ENCODE data around the gene NINJ1. TPM values are rescaled to one million over a fixed set of nuclear protein-coding genes. Genes with fewer than 3 reads are reported as not detected.

Gene NINJ1
- total RNA-seq, 4 donors from 2014 or later = 58.8 to 81.6 (median 75.2) TPM

DNA sequence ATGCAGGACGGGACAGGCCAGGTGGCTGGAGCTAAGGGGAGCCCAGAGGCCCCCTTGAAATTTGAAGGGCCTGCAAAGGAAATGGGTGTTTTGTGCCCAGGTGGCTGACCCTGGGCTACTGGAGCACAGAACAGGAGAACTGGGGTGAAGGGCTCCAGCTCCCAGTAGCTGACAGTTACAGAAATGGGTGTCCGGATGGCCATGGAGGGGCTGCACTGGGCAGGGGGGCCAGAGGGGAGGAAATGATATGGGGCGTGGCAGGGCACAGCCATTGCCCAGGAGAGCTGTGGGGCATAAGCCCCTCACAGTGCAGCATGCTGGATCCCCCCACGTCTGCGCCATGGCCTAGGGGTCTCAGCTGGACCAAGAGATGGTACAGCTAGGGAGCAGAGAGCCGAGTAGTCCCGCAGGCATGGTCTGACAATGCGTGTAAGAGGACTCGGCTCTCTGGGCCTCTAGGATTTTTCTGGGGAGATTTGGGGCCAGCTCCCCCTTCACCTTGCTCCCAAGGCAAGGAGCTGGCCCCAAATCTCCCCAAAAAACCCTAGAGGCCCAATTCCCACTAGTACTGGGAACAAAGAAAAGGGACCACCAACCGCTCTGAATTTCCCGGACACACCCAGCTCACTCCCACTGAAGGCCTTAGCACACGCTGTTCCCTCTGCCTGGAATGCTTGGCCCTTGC, 45.9 kb downstream of the NINJ1 start:
- Histone ChIP-seq H3K4me3 (no peak overlapping the region), H3K27ac (no peak overlapping the region), H3K4me1 (peaks cover 0 to 6% (median 0%) of the 10 kb centered on the region in 3 donors), H3K9me3 (peaks cover 0 to 8% (median 0%) of the 10 kb centered on the region in 3 donors), H3K27me3 (no peaks in the 10 kb centered on the region), H3K36me3 (no peaks in the 10 kb centered on the region)
- WGBS, 2 donors (ENCODE audit: low coverage in 1 of 2) = 89 to 100% methylated on average over 5 to 8 of the region's 12 CpGs
- no peak for TF ChIP-seq POLR2AphosphoS5 (IDR thresholded peaks at IDR 0.05)
- TF ChIP-seq, protein P1, sequence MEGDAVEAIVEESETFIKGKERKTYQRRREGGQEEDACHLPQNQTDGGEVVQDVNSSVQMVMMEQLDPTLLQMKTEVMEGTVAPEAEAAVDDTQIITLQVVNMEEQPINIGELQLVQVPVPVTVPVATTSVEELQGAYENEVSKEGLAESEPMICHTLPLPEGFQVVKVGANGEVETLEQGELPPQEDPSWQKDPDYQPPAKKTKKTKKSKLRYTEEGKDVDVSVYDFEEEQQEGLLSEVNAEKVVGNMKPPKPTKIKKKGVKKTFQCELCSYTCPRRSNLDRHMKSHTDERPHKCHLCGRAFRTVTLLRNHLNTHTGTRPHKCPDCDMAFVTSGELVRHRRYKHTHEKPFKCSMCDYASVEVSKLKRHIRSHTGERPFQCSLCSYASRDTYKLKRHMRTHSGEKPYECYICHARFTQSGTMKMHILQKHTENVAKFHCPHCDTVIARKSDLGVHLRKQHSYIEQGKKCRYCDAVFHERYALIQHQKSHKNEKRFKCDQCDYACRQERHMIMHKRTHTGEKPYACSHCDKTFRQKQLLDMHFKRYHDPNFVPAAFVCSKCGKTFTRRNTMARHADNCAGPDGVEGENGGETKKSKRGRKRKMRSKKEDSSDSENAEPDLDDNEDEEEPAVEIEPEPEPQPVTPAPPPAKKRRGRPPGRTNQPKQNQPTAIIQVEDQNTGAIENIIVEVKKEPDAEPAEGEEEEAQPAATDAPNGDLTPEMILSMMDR (IDR thresholded peaks at IDR 0.05) = no peak
- TF ChIP-seq EP300 (IDR thresholded peaks at IDR 0.05) = no peak
- TF ChIP-seq POLR2A (IDR thresholded peaks at IDR 0.05) = no peak
- no peak for ATAC-seq

DNA sequence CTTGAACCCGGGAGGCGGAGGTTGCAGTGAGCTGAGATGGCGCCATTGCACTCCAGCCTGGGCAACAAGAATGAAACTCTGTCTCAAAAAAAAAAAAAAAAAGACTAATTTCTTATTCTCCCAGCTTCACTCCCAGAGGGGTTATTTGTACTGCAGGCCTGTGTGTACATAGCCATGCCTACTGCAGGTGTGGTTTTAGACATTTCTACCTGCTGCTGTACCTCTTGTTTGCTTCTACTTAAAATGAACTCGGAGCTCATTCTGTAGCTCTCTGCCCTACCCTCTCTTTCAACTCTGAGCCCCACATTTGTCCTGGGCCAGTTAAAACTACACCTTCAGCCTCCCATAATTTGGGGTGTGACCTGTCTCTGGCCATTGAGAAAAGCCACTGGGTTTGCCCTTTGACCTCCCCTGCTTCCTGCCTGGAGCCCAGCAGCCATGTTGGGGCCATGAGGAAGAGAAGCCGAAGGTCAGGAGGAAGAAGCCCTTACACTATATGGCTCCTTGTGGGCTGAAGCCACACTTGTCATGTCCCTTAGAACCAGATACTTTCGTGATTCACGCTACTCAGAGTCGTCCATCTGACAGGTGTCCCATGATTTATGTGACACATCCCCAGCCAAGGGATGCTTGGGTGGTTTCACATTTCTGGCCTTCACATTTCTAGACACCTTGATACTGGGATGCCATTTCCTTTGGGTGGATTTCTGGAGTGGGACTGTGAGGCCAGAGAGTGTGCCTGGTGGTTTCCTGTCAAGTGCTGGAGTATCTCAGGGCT, 47.4 kb downstream of the NINJ1 start:
- WGBS, 2 donors (ENCODE audit: low coverage in 1 of 2) = 89 to 93% methylated on average over 4 to 7 of the region's 8 CpGs
- no peaks in the 10 kb centered on the region for H3K27me3 ChIP-seq
- no peak for ATAC-seq
- no peak overlapping the region for H3K4me3 ChIP-seq
- no peaks in the 10 kb centered on the region for H3K36me3 ChIP-seq
- no peak for TF ChIP-seq POLR2AphosphoS5 (IDR thresholded peaks at IDR 0.05)
- no peak for TF ChIP-seq POLR2A (IDR thresholded peaks at IDR 0.05)
- no peak for TF ChIP-seq EP300 (IDR thresholded peaks at IDR 0.05)
- TF ChIP-seq, protein P1 (IDR thresholded peaks at IDR 0.05) = no peak
- no peaks in the 10 kb centered on the region for H3K4me1 ChIP-seq
- H3K27ac ChIP-seq = no peak overlapping the region
- H3K9me3 ChIP-seq = peaks cover 0 to 7% (median 0%) of the 10 kb centered on the region in 3 donors

DNA sequence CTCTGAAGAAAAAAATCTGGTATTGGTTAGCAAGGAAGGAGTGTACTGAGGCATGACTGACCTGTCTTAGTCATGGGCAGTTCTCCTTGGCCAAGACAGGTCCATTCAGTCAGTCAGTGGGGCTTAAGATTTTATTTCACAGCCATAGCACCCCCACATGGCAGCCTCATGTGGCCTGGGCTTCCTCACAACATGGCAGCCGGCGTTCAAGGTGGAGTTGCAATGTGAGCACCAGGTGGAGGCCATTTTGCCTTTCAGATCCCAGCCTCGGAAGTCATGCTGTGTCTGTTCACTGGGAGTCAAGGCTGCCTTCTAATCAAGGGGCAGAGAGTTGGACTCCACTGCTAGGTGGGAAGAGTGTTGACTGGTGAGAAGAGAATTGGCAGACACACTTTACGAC, 48.4 kb downstream of the NINJ1 start:
- Histone ChIP-seq H3K36me3 (no peaks in the 10 kb centered on the region), H3K27me3 (no peaks in the 10 kb centered on the region), H3K9me3 (no peaks in the 10 kb centered on the region), H3K27ac (no peak overlapping the region), H3K4me3 (no peak overlapping the region), H3K4me1 (no peaks in the 10 kb centered on the region)
- TF ChIP-seq POLR2AphosphoS5 (IDR thresholded peaks at IDR 0.05) = no peak
- TF ChIP-seq, protein P1 (IDR thresholded peaks at IDR 0.05) = no peak
- no peak for TF ChIP-seq POLR2A (IDR thresholded peaks at IDR 0.05)
- no peak for TF ChIP-seq EP300 (IDR thresholded peaks at IDR 0.05)
- 100% methylated on average over 2 to 3 of the region's 4 CpGs for WGBS, 2 donors (ENCODE audit: low coverage in 1 of 2)
- no peak for ATAC-seq

DNA sequence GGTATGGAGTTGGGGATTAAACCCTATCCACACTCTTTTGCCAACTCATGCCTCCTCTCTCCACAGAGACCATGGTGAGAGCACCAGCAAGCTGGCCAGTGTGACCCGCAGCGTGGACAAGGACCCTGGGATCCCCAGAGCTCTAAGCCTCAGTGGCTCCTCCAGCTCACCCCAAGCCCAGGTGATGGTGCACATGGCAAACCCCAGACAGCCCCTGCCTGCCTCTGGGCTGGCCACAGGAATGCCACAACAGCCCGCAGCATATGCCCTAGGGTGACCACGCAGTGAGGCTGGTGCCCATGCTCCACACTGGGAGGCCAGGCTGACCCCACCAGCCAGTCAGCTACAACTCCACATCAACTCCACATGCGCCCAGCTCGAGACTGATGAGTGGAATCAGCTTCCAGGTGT, 49.6 kb downstream of the NINJ1 start:
- Histone ChIP-seq H3K4me3 (no peak overlapping the region), H3K27me3 (no peaks in the 10 kb centered on the region), H3K9me3 (no peaks in the 10 kb centered on the region), H3K27ac (no peak overlapping the region), H3K4me1 (no peaks in the 10 kb centered on the region), H3K36me3 (no peaks in the 10 kb centered on the region)
- no peak for TF ChIP-seq POLR2A (IDR thresholded peaks at IDR 0.05)
- TF ChIP-seq, protein P1 (IDR thresholded peaks at IDR 0.05) = no peak
- no peak for TF ChIP-seq EP300 (IDR thresholded peaks at IDR 0.05)
- no peak for ATAC-seq
- no CpG with 5 or more reads among the region's 6 CpGs for WGBS, 2 donors (ENCODE audit: low coverage in 1 of 2)
